Hepatocyte (in vitro differentiated cells): ENCODE measurements around the gene C1orf21. TPM values are rescaled to one million over a fixed set of nuclear protein-coding genes. Genes with fewer than 3 reads are reported as not detected.

Experiments
- DNase-seq: peaks from one replicate; pipeline ENCODE4 v3.0.0-alpha.2; 2016; ENCODE audit warnings: low spot score
- H2AFZ ChIP-seq: fragments of 200-600 bp; sonication (generic); 2 replicates; pipeline ENCODE4 v1.6.0; 2016; ENCODE audit warnings: antibody characterized with exemption, mild to moderate bottlenecking
- H3K27ac ChIP-seq: fragments of 200-600 bp; sonication (generic); 2 replicates; pipeline ENCODE4 v1.5.1; 2016; ENCODE audit warnings: mild to moderate bottlenecking
- H3K27me3 ChIP-seq: fragments of 200-600 bp; sonication (generic); 2 replicates; pipeline ENCODE4 v1.6.1; 2016
- H3K36me3 ChIP-seq: fragments of 200-600 bp; sonication (generic); replicated peaks from 2 replicates; pipeline ENCODE4 v1.5.1; 2016; ENCODE audit warnings: low read depth; ENCODE audit not compliant: insufficient read depth
- H3K4me1 ChIP-seq: fragments of 200-600 bp; sonication (generic); 2 replicates; pipeline ENCODE4 v1.5.1; 2016; ENCODE audit warnings: mild to moderate bottlenecking, moderate library complexity; ENCODE audit not compliant: insufficient read depth
- H3K4me2 ChIP-seq: fragments of 200-600 bp; sonication (generic); 2 replicates; pipeline ENCODE4 v1.6.0; 2016
- H3K4me3 ChIP-seq: fragments of 200-600 bp; sonication (generic); 2 replicates; pipeline ENCODE4 v1.5.1; 2016; ENCODE audit warnings: mild to moderate bottlenecking
- H3K79me2 ChIP-seq: fragments of 200-600 bp; sonication (generic); 2 replicates; pipeline ENCODE4 v1.6.0; 2017; ENCODE audit warnings: mild to moderate bottlenecking
- H3K9me2 ChIP-seq: fragments of 200-600 bp; sonication (generic); replicated peaks from 2 replicates; pipeline ENCODE4 v1.6.0; 2017; ENCODE audit warnings: mild to moderate bottlenecking; ENCODE audit not compliant: insufficient read depth
- H3K9me3 ChIP-seq: fragments of 200-600 bp; sonication (generic); 2 replicates; pipeline ENCODE4 v1.5.1; 2016; ENCODE audit warnings: low read depth, mild to moderate bottlenecking
- H4K20me1 ChIP-seq: fragments of 200-600 bp; sonication (generic); 2 replicates; pipeline ENCODE4 v1.6.0; 2016; ENCODE audit warnings: mild to moderate bottlenecking; ENCODE audit not compliant: insufficient read depth, poor library complexity, severe bottlenecking
- EZH2 ChIP-seq: fragments of 200-600 bp; sonication (generic); IDR thresholded peaks from 2 replicates; pipeline ENCODE4 v1.6.1; 2016; ENCODE audit warnings: antibody characterized with exemption, mild to moderate bottlenecking, borderline replicate concordance
- EZH2phosphoT487 ChIP-seq: fragments of 200-600 bp; sonication (generic); IDR thresholded peaks from one replicate; pipeline ENCODE4 v1.6.1; 2018; ENCODE audit warnings: antibody characterized with exemption, mild to moderate bottlenecking, low read depth, moderate library complexity; ENCODE audit not compliant: unreplicated experiment, severe bottlenecking
- WGBS: methylation state at CpG from one replicate; pipeline ENCODE4 v1.1.6; 2016; ENCODE audit warnings: low lambda C conversion rate; ENCODE audit errors: missing lambda C conversion rate; 5-methylcytosine and 5-hydroxymethylcytosine counted together
- polyA plus RNA-seq: library from polyadenylated mRNA; unstranded; fragments of >200 nt; fragmentation: Nextera tagmentation; extraction: Ambion mirVana; gene quantifications from 2 replicates; pipeline ENCODE4 v1.2.1, GENCODE V29; 2016
- total RNA-seq: library from RNA; depleted of rRNA; stranded (reverse); fragments of >200 nt; gene quantifications from 2 replicates; pipeline ENCODE4 v1.2.3, GENCODE V29; 2014
- TF ChIP-seq, protein P1 (sequence below): fragments of 200-600 bp; sonication (generic); IDR thresholded peaks from 2 replicates; pipeline ENCODE4 v1.5.1; 2016; ENCODE audit warnings: antibody characterized with exemption, mild to moderate bottlenecking; ENCODE audit not compliant: poor library complexity

C1orf21 gene
- total and polyA plus RNA-seq, 2 experiments from 2014 or later: 26.9 to 37.9 TPM

DNA sequence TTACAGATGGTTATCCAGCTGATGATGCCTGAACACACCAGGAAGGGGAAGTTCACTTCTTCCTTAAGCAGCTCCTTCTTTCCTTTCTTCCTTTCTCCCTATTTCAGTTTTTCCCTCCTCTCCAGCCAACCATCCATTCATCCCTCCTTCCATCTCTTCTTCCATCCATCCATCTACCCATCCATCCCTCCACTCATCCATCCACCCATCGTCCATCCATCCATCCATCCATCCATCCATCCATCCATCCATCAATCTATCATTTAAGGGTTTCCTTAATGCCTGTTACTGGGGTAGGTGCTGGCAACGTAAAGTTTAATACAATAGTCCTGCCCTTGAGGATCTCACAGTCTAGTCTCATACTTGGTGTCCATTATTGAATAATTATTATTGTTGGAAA, 36.8 kb downstream of the C1orf21 start:
- H3K9me2 ChIP-seq: no peaks in the 10 kb centered on the region
- H3K79me2 ChIP-seq: peaks cover 27% of the 10 kb centered on the region
- 94% methylated on average over 2 of the region's 2 CpGs for WGBS
- no peak overlapping the region for H2AFZ ChIP-seq
- H3K27ac ChIP-seq: peak overlapping the region; percentile 16
- no peaks in the 10 kb centered on the region for H4K20me1 ChIP-seq
- H3K4me1 ChIP-seq: peaks cover 12% of the 10 kb centered on the region
- no peak overlapping the region for H3K4me2 ChIP-seq
- no peak for TF ChIP-seq EZH2
- TF ChIP-seq EZH2phosphoT487: no peak
- TF ChIP-seq, protein P1, sequence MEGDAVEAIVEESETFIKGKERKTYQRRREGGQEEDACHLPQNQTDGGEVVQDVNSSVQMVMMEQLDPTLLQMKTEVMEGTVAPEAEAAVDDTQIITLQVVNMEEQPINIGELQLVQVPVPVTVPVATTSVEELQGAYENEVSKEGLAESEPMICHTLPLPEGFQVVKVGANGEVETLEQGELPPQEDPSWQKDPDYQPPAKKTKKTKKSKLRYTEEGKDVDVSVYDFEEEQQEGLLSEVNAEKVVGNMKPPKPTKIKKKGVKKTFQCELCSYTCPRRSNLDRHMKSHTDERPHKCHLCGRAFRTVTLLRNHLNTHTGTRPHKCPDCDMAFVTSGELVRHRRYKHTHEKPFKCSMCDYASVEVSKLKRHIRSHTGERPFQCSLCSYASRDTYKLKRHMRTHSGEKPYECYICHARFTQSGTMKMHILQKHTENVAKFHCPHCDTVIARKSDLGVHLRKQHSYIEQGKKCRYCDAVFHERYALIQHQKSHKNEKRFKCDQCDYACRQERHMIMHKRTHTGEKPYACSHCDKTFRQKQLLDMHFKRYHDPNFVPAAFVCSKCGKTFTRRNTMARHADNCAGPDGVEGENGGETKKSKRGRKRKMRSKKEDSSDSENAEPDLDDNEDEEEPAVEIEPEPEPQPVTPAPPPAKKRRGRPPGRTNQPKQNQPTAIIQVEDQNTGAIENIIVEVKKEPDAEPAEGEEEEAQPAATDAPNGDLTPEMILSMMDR: no peak
- H3K9me3 ChIP-seq: no peaks in the 10 kb centered on the region
- DNase-seq: no peak
- H3K36me3 ChIP-seq: no peaks in the 10 kb centered on the region
- H3K27me3 ChIP-seq: no peaks in the 10 kb centered on the region
- H3K4me3 ChIP-seq: no peak overlapping the region

DNA sequence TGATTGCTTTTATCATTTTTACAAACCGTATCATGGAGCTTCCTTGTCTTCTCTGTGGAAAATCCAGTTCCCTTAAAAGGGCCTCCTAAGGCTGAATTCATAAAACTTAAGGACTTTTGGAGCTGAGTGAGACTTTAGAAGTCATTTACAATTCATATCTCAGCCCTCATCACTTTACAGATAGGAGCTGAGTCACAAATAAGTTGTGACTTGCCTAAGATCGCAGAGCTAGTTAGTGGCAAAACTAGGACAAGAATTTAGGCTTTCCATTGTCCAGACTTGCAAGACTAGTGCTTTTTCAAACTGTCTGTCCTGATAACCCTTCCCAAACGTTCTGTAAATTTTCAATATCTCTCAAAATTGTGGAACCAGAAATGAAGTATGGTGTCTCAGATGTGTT, 37.3 kb downstream of the C1orf21 start:
- no peak for TF ChIP-seq EZH2phosphoT487
- no peaks in the 10 kb centered on the region for H3K9me3 ChIP-seq
- peaks cover 12% of the 10 kb centered on the region for H3K4me1 ChIP-seq
- no peak overlapping the region for H3K4me3 ChIP-seq
- H3K27me3 ChIP-seq: no peaks in the 10 kb centered on the region
- H4K20me1 ChIP-seq: no peaks in the 10 kb centered on the region
- H3K9me2 ChIP-seq: no peaks in the 10 kb centered on the region
- peak overlapping the region; percentile 16 for H3K27ac ChIP-seq
- H3K36me3 ChIP-seq: no peaks in the 10 kb centered on the region
- WGBS: 62% methylated on average over 3 of the region's 3 CpGs
- no peak overlapping the region for H2AFZ ChIP-seq
- H3K79me2 ChIP-seq: peaks cover 22% of the 10 kb centered on the region
- no peak overlapping the region for H3K4me2 ChIP-seq
- DNase-seq: no peak

DNA sequence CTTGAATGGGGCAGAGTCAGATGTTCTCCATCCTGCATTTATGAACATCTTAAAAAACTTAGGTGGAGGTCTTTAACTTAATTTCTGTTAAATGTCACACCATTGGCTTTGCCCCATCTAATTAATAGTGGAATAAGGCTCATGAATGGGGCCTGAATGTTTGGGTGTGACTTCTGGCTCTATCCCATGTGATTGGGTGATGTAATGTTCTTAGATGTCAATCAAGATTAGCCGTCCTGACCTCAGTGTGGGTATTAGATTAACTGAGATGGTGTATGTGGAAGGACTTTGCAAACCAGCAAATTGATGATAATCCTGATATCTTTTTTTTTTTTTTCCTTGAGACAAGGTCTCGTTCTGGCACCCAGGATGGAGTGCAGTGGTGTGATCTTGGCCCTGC, 38.1 kb downstream of the C1orf21 start:
- no peak overlapping the region for H3K4me2 ChIP-seq

DNA sequence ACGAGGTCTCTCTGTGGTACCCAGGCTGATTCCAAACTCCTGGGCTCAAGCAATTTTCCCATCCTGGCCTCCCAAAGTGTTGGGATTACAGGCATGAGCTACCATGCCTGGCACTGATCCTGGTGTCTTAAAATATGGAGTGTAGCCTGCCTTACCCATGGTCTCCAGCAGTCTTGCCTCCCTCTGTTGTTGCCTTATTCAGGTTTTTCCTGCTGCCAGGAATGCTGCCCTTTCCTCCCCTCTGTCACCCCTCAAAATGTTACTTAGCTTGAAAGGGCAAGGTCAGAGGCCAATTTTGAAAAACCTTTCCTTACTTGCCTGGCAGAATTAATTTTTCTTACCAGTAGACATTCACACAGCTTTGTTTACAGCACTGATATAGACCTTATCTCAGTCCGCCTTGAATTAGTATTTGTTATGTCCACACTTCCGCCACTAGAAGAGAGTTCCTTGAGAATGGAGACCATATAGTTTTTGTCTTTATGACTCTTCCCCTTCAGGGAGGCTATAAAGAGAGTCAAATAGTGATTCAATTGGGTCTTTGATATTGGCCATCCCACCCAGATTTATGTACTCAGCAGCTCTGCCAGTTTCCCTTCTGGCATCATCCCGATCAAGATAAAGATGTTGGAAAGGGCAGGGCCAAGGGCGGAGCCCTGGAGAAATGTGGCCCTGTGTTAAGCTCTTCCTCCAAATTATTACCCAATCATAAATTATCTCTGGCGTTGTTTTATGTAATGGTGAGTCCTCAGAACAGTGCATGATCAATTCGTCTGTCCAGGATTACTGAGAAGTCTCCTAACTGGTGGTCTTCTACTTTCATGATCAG, 38.8 kb downstream of the C1orf21 start:
- no peaks in the 10 kb centered on the region for H4K20me1 ChIP-seq
- no peak overlapping the region for H3K4me2 ChIP-seq
- H2AFZ ChIP-seq: no peak overlapping the region
- peaks cover 2% of the 10 kb centered on the region for H3K4me1 ChIP-seq
- DNase-seq: no peak
- no peak overlapping the region for H3K27ac ChIP-seq
- no peaks in the 10 kb centered on the region for H3K36me3 ChIP-seq
- 89% methylated on average over 7 of the region's 7 CpGs for WGBS
- TF ChIP-seq EZH2phosphoT487: no peak
- no peak for TF ChIP-seq EZH2
- TF ChIP-seq, protein P1: no peak
- H3K9me2 ChIP-seq: no peaks in the 10 kb centered on the region
- no peaks in the 10 kb centered on the region for H3K9me3 ChIP-seq
- H3K4me3 ChIP-seq: no peak overlapping the region
- H3K27me3 ChIP-seq: no peaks in the 10 kb centered on the region
- peaks cover 17% of the 10 kb centered on the region for H3K79me2 ChIP-seq

More for the DNA sequence above, 38.1 kb downstream of the C1orf21 start:
- Histone ChIP-seq H3K9me2 (no peaks in the 10 kb centered on the region), H3K4me1 (peaks cover 7% of the 10 kb centered on the region), H3K27ac (no peak overlapping the region), H4K20me1 (no peaks in the 10 kb centered on the region), H3K79me2 (peaks cover 22% of the 10 kb centered on the region), H3K9me3 (no peaks in the 10 kb centered on the region), H3K36me3 (no peaks in the 10 kb centered on the region), H3K27me3 (no peaks in the 10 kb centered on the region), H3K4me3 (no peak overlapping the region), H2AFZ (no peak overlapping the region)
- no peak for DNase-seq
- 92% methylated on average over 2 of the region's 2 CpGs for WGBS
- TF ChIP-seq EZH2: no peak
- TF ChIP-seq, protein P1: no peak
- no peak for TF ChIP-seq EZH2phosphoT487
